K562 (cell line): ENCODE measurements around the gene PI16. TPM values are rescaled to one million over a fixed set of nuclear protein-coding genes. Genes with fewer than 3 reads are reported as not detected.

Experiments
- ATAC-seq: fragments of 200-7000 bp; cut with Tn5 transposase; 3 replicates; pipeline ENCODE4 v1.9.1; 2020; ENCODE audit warnings: moderate library complexity
- BruUV-seq: library from RNA; stranded (reverse); fragments of 400-500 nt; replicated peaks from 2 replicates; lab custom pipeline; 2021; lab: Mats Ljungman, UMichigan
- CTCF ChIA-PET: fragments of 300-600 bp; formaldehyde crosslinking; extraction: SDS; loops from one replicate; lab custom pipeline; 2021; ENCODE audit warnings: low intra/inter-chr PET ratio; lab: Yijun Ruan, JAX
- POLR2A ChIA-PET: fragments of 300-600, 350-650 bp; sonication (Branson Sonifier 250); formaldehyde crosslinking; extraction: SDS; loops from one replicate; lab custom pipeline; 2021; ENCODE audit warnings: antibody characterized with exemption, inconsistent platforms; lab: Yijun Ruan, JAX
- DNase-seq, 4 experiments: peaks; one replicate each; pipeline versions ENCODE4 v3.0.0 to v3.0.0-alpha.2; 2011 to 2018; ENCODE audit warnings: low spot score in 3 of 4, mixed read lengths in 3 of 4; ENCODE audit errors: extremely low read depth in 1 of 4
- FAIRE-seq: peaks from 2 replicates; lab custom pipeline; 2011; peaks lifted over from hg19 to GRCh38; lab: Jason Lieb, UNC
- H2AFZ ChIP-seq: 2 replicates; pipeline ENCODE4 v1.6.0; 2011; ENCODE audit warnings: low read depth, low read length, control low read depth, inconsistent platforms
- H3K27ac ChIP-seq: fragments of 200-600 bp; 3 replicates; pipeline ENCODE4 v1.8.0; 2011; ENCODE audit warnings: low read depth, mild to moderate bottlenecking, control low read depth, inconsistent platforms, low read length, moderate library complexity, mixed read lengths; ENCODE audit errors: extremely low read depth
- H3K27me3 ChIP-seq, 2 experiments: fragments of 300-600 bp in 1 of 2; 2 replicates in 1 of 2; 3 replicates in 1 of 2; pipeline versions ENCODE4 v1.6.0 to v1.8.0; 2011; ENCODE audit warnings: inconsistent platforms in 2 of 2, low read length in 2 of 2, mild to moderate bottlenecking in 1 of 2, mixed read lengths in 1 of 2, moderate library complexity in 1 of 2; ENCODE audit not compliant: control insufficient read depth in 2 of 2, insufficient read depth in 2 of 2
- H3K36me3 ChIP-seq: fragments of 300-600 bp; 3 replicates; pipeline ENCODE4 v1.8.0; 2011; ENCODE audit warnings: mild to moderate bottlenecking, low read length, inconsistent platforms; ENCODE audit not compliant: control insufficient read depth, insufficient read depth
- H3K4me1 ChIP-seq, 2 experiments: fragments of 200-600 bp in 1 of 2; replicated peaks in 1 of 2; 2 replicates in 1 of 2; 3 replicates in 1 of 2; pipeline versions ENCODE4 v1.5.1 to v1.8.0; 2011; ENCODE audit warnings: inconsistent platforms in 2 of 2, low read length in 2 of 2, mild to moderate bottlenecking in 1 of 2, mixed read lengths in 1 of 2, moderate library complexity in 1 of 2; ENCODE audit not compliant: control insufficient read depth in 2 of 2, insufficient read depth in 2 of 2
- H3K4me2 ChIP-seq: 2 replicates; pipeline ENCODE4 v1.6.1; 2011; ENCODE audit warnings: low read length, control low read depth, inconsistent platforms, mixed read lengths; ENCODE audit not compliant: insufficient read depth
- H3K4me3 ChIP-seq: fragments of 200-600 bp; sonication (generic), shearing (Covaris generic); 2 replicates; pipeline ENCODE4 v1.5.1; 2016; ENCODE audit warnings: control low read depth, inconsistent platforms
- H3K79me2 ChIP-seq: fragments of 200-600 bp; 3 replicates; pipeline ENCODE4 v1.8.0; 2011; ENCODE audit warnings: low read length, inconsistent platforms; ENCODE audit not compliant: control insufficient read depth, insufficient read depth
- H3K9ac ChIP-seq, 2 experiments: 2 replicates each; pipeline versions ENCODE4 v1.6.0 to v1.6.1; 2011; ENCODE audit warnings: low read depth in 2 of 2, low read length in 2 of 2, control low read depth in 1 of 2, inconsistent platforms in 1 of 2, mild to moderate bottlenecking in 1 of 2, mixed read lengths in 1 of 2; ENCODE audit not compliant: insufficient read depth in 1 of 2
- H3K9me1 ChIP-seq: one replicate; pipeline ENCODE4 v1.6.0; 2011; ENCODE audit warnings: inconsistent platforms, mild to moderate bottlenecking, low read length, moderate library complexity; ENCODE audit not compliant: control insufficient read depth, insufficient read depth
- H3K9me3 ChIP-seq: replicated peaks from 2 replicates; pipeline ENCODE4 v1.5.1; 2011; ENCODE audit warnings: low read depth, low read length, inconsistent platforms; ENCODE audit not compliant: control insufficient read depth, insufficient read depth
- H4K20me1 ChIP-seq: replicated peaks from 2 replicates; pipeline ENCODE4 v1.6.1; 2011; ENCODE audit warnings: low read length, inconsistent platforms, mixed read lengths; ENCODE audit not compliant: control insufficient read depth, insufficient read depth
- JUN ChIP-seq, 2 experiments: sonication (generic) in 1 of 2; formaldehyde crosslinking in 1 of 2; IDR thresholded peaks; 2 replicates each; pipeline versions ENCODE4 v1.6.1 to v1.8.0; 2012 to 2022; ENCODE audit warnings: borderline replicate concordance in 2 of 2, mild to moderate bottlenecking in 2 of 2, improper control_type of control experiment in 1 of 2, low read depth in 1 of 2, low read length in 1 of 2, missing genetic modification reagents in 1 of 2
- PCBP2 ChIP-seq: fragments of 200-400 bp; formaldehyde crosslinking; IDR thresholded peaks from 2 replicates; pipeline ENCODE4 v1.6.1; 2018; ENCODE audit warnings: low read length, low read depth, mild to moderate bottlenecking, moderate library complexity; ENCODE audit not compliant: poor library complexity, severe bottlenecking
- PML ChIP-seq: IDR thresholded peaks from 2 replicates; pipeline ENCODE4 v1.6.1; 2012; ENCODE audit warnings: low read length, inconsistent platforms
- SP1 ChIP-seq: sonication (generic); formaldehyde crosslinking; IDR thresholded peaks from 2 replicates; pipeline ENCODE4 v1.8.1; 2022; ENCODE audit warnings: mild to moderate bottlenecking, missing genetic modification reagents
- STAT6 ChIP-seq: sonication (generic); formaldehyde crosslinking; IDR thresholded peaks from 2 replicates; pipeline ENCODE4 v1.8.1; 2023; ENCODE audit warnings: mild to moderate bottlenecking, missing genetic modification reagents
- TFE3 ChIP-seq: fragments of 450-650 bp; formaldehyde crosslinking; IDR thresholded peaks from 2 replicates; pipeline ENCODE4 v1.4.0; 2020; ENCODE audit warnings: mild to moderate bottlenecking, mixed read lengths
- WGBS: fragments of 100-300 bp; shearing (Covaris generic); methylation state at CpG from one replicate; pipeline ENCODE4 v1.1.6; 2016; ENCODE audit warnings: low coverage, mixed read lengths; ENCODE audit not compliant: insufficient coverage; ENCODE audit errors: missing lambda C conversion rate; 5-methylcytosine and 5-hydroxymethylcytosine counted together
- in situ Hi-C: fragments of 300-500 bp; cut with MboI; formaldehyde crosslinking; loops from 4 replicates; pipeline ENCODE4 v1.15.0; 2018; ENCODE audit warnings: inconsistent platforms, mixed read lengths
- intact Hi-C: fragments of 100-400 bp; cut with micrococcal nuclease; formaldehyde crosslinking; loops from 2 replicates; pipeline ENCODE4 v1.14.2; 2022
- polyA plus RNA-seq, 8 experiments: library from polyadenylated mRNA; depleted of rRNA in 4 of 8; stranded (reverse) in 5 of 8; unstranded in 3 of 8; fragments of >200 nt; fragmentation: Nextera tagmentation in 2 of 8; fragmentation: Illumina TruSeq in 1 of 8; extraction: Ambion mirVana in 2 of 8; extraction: Trizol in 1 of 8; gene quantifications; 2 replicates each; pipeline versions ENCODE4 v1.2.1 to v1.2.3, GENCODE V29; 2011 to 2014; ENCODE audit warnings: inconsistent platforms in 1 of 8, missing spikeins in 1 of 8
- total RNA-seq, 7 experiments: library from RNA; depleted of rRNA in 6 of 7; stranded (reverse); fragments of >200 nt in 6 of 7; fragmentation: Illumina TruSeq in 2 of 7; extraction: Trizol in 2 of 7; gene quantifications; 2 replicates each; pipeline versions ENCODE4 v1.2.1 to v1.2.3, GENCODE V29; 2011 to 2021; ENCODE audit warnings: low replicate concordance in 1 of 7
- TF ChIP-seq, protein P1 (sequence below): sonication (generic); formaldehyde crosslinking; IDR thresholded peaks from 2 replicates; pipeline ENCODE4 v1.8.0; 2023; ENCODE audit warnings: missing genetic modification reagents, mild to moderate bottlenecking, borderline replicate concordance

The PI16 gene
- total and polyA plus RNA-seq, 9 of the 15 experiments (the other 6 are each of a cell fraction or from before 2014, with no cell fraction given) = 0.06 to 0.18 TPM; not detected in 7

DNA sequence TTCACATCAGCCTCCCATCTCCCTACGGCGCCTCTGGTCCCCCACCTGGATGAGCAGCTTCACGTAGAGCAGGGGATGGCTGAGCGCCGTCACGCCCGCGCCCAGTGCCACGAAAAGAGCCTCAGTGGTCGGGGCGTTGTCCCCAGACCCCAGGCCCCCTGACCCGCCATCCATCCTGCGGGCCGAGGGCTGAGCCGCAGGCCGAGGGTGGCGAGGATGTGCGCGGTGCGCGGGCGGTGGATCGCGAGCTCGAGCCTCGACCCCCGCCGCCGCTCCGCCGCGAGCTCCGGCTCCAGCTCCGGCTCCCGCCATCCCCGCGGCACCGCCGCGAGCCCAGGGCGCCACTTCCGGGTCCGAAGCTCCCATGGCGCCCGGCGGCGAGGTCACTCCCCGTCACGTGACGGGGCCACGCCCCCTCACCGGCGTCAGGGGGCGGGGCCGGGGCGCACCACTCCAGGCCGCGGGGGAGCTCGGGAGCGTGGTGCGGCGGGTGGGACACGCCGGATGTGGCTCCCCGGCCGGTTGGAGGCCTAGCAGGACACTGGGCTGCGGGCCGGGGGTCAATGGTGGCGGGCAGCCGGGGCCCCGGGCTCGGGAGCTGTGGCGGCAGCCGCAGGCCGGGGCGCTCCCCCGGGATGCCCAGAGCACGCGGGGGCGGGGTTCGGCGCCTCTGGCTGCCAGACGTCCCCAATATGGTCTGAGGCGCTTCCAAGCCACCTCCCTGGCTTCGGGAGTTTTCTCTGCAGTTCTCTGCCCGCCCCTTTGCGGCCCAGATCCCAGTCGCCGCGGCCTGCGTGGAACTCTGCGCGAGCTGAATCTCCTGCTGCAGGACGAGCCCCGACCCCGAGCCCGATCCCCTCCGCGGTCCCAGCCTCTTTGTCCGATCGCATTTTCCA is 31.5 kb downstream of the PI16 start, which contains the start of gene MTCH1:
Gene MTCH1, minus strand, starts transcription at position 389 of the 896 bp plus-strand sequence. Its CDS starts 23 bp downstream, at position 366.
- Histone ChIP-seq H3K9me1 (peaks cover 7% of the 10 kb centered on the region), H3K4me2 (peak within 1 kb of the TSS; percentile 94), H3K79me2 (peaks cover 57% of the 10 kb centered on the region), H3K4me1 (peaks cover 25 to 31% of the 10 kb centered on the region in 2 experiments), H3K27me3 (peaks cover 0 to 2% of the 10 kb centered on the region in 2 experiments; a peak in 2 of 5 replicates), H4K20me1 (peaks cover 29% of the 10 kb centered on the region), H3K9ac (peak within 1 kb of the TSS; percentile 84 to 99), H3K27ac (peak within 1 kb of the TSS; percentile 84), H3K36me3 (peaks cover 29% of the 10 kb centered on the region), H3K9me3 (no peaks in the 10 kb centered on the region; the same call in 1 of the 2 replicates), H3K4me3 (peak within 1 kb of the TSS; percentile 95), H2AFZ (peak within 1 kb of the TSS; percentile 86)
- POLR2A ChIA-PET = interaction anchor here (0.6 to 2.5 kb wide), 19 partner anchors 9 to 1694 kb away, joined by 3 to 6 read pairs (median 3); partner anchors contain the start of genes PI16 and PPIL1
- ATAC-seq = peak; percentile 91
- CTCF ChIA-PET = interaction anchor here (0.7 to 1.1 kb wide), 2 partner anchors 32 to 204 kb away, joined by 4 read pairs; no protein-coding TSS in a partner anchor
- no peak for FAIRE-seq
- peak; percentile 95 to 98 (median 98) for DNase-seq
- in situ Hi-C loops (no loop called here), intact Hi-C loops (loop anchor here (5.0 kb wide), 1 partner anchor 99 kb away; the partner anchor contains the start of gene C6orf89)
- no TSS peak for BruUV-seq
- WGBS = under 1% methylated on average over 62 of the region's 101 CpGs
- no peak for TF ChIP-seq PCBP2
- no peak for TF ChIP-seq STAT6 (CRISPR knock-in tag)
- TF ChIP-seq SP1 (CRISPR knock-in tag) = peak; percentile 79; the same call in 1 of the 2 replicates
- TF ChIP-seq PML = peak; percentile 39; the same call in 1 of the 2 replicates
- TF ChIP-seq, protein P1, sequence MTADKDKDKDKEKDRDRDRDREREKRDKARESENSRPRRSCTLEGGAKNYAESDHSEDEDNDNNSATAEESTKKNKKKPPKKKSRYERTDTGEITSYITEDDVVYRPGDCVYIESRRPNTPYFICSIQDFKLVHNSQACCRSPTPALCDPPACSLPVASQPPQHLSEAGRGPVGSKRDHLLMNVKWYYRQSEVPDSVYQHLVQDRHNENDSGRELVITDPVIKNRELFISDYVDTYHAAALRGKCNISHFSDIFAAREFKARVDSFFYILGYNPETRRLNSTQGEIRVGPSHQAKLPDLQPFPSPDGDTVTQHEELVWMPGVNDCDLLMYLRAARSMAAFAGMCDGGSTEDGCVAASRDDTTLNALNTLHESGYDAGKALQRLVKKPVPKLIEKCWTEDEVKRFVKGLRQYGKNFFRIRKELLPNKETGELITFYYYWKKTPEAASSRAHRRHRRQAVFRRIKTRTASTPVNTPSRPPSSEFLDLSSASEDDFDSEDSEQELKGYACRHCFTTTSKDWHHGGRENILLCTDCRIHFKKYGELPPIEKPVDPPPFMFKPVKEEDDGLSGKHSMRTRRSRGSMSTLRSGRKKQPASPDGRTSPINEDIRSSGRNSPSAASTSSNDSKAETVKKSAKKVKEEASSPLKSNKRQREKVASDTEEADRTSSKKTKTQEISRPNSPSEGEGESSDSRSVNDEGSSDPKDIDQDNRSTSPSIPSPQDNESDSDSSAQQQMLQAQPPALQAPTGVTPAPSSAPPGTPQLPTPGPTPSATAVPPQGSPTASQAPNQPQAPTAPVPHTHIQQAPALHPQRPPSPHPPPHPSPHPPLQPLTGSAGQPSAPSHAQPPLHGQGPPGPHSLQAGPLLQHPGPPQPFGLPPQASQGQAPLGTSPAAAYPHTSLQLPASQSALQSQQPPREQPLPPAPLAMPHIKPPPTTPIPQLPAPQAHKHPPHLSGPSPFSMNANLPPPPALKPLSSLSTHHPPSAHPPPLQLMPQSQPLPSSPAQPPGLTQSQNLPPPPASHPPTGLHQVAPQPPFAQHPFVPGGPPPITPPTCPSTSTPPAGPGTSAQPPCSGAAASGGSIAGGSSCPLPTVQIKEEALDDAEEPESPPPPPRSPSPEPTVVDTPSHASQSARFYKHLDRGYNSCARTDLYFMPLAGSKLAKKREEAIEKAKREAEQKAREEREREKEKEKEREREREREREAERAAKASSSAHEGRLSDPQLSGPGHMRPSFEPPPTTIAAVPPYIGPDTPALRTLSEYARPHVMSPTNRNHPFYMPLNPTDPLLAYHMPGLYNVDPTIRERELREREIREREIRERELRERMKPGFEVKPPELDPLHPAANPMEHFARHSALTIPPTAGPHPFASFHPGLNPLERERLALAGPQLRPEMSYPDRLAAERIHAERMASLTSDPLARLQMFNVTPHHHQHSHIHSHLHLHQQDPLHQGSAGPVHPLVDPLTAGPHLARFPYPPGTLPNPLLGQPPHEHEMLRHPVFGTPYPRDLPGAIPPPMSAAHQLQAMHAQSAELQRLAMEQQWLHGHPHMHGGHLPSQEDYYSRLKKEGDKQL = 0 out of 2 replicates have a peak, but pooled peaks have one; percentile 7
- TF ChIP-seq TFE3 (CRISPR knock-in tag) = peak; percentile 99
- TF ChIP-seq JUN (IDR thresholded peaks at IDR 0.05; ENCODE audit: borderline replicate concordance, low read depth, low read length) = peak; percentile 62; the same call in 1 of the 2 replicates
- TF ChIP-seq JUN (CRISPR knock-in tag; IDR thresholded peaks at IDR 0.05; ENCODE audit: borderline replicate concordance) = no peak
